Subcutaneous adipose tissue (tissue), 4 donors: Measurements from ENCODE around the gene CD79A. TPM values are rescaled to one million over a fixed set of nuclear protein-coding genes. Genes with fewer than 3 reads are reported as not detected.

Source experiments
- total RNA-seq, 4 donors: library from RNA; depleted of rRNA; stranded (reverse); fragments of >200 nt; gene quantifications; one replicate each; pipeline ENCODE4 v1.1.0, GENCODE V29; 2016
- TF ChIP-seq, protein P1 (sequence below): fragments of 450-650 bp; IDR thresholded peaks from one replicate; pipeline ENCODE4 v1.5.1; 2016; ENCODE audit warnings: low read depth, mild to moderate bottlenecking, control low read depth, antibody characterized with exemption, moderate library complexity

Gene CD79A
- total RNA-seq, 4 donors from 2014 or later, result 0.51 TPM; not detected in 3

DNA sequence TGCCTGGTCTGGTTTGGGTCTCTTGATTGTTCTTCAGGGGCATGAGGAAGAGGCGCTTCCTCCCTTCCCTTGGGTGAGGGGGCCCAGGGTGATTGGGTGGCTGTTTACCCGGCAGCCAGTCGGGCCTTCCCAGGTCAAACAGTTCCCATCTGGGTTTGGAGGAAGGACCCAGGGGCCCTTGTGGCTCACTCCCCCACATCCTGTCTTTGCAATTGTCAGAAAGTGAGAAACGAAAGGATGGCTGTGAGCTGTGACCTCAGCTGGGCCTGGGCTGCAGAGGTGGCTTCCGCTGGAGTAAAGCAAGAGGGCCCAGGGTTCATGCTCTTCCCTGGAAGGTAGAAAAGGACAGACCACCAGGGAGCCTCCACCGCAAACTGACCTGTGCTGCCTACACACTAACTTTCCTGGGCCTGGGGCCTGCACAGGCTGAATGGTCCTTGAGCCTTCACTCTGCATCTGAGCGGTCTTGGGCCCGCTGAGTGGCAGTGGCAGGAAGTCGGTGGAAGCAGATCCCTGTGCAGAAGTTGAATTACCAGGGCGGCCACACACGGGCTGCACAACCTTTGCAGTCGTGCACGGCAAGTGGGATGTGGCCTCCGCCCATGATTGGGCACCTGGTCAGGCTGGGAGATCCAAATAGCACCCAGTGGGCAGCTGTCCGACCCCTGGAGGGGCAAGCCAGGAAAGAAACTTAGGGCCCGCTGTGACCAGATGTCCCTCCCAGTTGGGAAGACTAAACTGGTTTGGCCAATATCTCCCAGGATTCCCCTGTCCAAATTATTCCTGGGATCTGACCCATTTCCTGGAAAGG is 5.3 kb upstream of the CD79A start:
- TF ChIP-seq, protein P1, sequence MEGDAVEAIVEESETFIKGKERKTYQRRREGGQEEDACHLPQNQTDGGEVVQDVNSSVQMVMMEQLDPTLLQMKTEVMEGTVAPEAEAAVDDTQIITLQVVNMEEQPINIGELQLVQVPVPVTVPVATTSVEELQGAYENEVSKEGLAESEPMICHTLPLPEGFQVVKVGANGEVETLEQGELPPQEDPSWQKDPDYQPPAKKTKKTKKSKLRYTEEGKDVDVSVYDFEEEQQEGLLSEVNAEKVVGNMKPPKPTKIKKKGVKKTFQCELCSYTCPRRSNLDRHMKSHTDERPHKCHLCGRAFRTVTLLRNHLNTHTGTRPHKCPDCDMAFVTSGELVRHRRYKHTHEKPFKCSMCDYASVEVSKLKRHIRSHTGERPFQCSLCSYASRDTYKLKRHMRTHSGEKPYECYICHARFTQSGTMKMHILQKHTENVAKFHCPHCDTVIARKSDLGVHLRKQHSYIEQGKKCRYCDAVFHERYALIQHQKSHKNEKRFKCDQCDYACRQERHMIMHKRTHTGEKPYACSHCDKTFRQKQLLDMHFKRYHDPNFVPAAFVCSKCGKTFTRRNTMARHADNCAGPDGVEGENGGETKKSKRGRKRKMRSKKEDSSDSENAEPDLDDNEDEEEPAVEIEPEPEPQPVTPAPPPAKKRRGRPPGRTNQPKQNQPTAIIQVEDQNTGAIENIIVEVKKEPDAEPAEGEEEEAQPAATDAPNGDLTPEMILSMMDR, result no peak

DNA sequence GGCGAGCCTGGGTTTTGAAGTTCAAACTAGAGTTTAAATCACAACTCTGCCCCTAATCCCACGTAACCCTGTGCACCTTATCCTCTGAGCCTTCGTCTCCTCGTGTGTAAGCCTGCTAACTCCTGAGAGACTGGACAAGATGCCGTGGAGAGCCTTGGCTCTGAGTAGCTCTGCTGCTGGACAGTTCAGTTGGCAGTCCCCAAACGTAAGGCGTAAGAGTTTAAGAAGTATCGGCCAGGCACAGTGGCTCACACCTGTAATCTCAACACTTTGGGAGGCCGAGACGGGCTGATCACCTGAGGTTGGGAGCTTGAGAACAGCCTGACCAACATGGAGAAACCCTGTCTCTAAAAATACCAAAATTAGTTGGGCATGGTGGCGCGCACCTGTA is 4.7 kb upstream of the CD79A start:
- TF ChIP-seq, protein P1, result no peak

- TF ChIP-seq, protein P1, result no peak
Observed at GRCh38 chr19:41872775-41873647, 4.1 kb upstream of the CD79A start.

DNA sequence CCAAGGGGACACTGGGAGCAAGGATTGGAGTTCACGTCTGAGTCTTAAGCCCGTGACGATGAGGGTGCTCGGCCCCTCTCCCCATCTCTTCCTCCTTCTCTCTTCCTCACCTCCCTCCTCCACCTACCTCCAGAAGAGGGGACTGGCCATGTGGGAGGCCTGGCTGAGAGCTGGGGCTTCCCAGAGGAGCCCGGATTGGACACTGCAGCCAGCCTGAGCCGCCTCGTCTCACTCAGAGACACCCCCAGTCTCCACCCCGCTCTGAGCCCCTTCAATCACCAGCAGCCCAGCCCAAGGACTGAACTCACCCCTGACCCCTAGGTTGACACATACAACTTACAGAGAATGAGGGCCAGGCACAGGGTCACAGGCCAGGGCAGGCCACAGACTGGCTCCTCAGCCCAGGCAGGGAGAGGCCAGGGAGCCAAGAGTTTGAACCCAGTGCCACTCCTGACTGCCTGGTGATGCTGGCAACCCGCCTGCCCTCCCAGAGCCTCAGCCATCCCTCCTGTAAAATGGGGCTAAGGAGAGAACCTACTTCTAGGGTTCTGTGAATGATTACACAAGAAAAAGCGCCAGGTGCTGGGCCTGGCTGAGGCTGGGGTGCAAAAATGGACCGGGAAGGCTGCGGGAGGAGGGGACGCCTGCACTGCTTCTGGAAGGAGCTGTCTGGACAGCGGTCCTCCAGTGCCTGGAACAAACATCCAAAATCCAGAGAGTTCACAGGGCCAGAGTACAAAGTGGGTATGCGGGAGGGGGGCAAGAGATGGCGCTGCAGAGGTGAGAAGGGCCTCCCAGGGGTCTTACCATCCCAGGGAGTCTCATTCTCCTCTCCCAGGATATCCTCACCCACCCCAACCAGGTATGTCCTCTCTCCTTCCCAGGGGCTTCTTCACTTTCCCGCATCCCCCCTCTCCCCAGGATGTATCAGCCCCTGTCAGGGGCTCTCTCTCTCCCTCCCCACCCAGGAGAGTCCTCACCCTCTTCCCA is 1.1 kb downstream of the CD79A start:
- TF ChIP-seq, protein P1, result no peak

DNA sequence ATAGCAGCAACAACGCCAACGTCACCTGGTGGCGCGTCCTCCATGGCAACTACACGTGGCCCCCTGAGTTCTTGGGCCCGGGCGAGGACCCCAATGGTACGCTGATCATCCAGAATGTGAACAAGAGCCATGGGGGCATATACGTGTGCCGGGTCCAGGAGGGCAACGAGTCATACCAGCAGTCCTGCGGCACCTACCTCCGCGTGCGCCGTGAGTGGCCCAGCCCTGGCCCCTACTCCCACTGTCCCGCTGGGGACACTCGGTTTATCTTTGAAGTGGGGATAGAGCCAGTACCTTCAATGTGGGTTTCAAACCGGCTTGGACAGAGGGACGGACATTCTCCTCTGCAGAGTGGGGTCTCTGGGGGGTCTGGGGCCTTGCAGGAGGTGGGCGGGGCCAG is 2.0 kb downstream of the CD79A start:
- TF ChIP-seq, protein P1, result no peak

- TF ChIP-seq, protein P1, result no peak
Observed at GRCh38 chr19:41879670-41880328, 2.7 kb downstream of the CD79A start.
